Nephron (organoid): ENCODE data around the gene POLR3K.
"Not testable (repeated sequence)": the region's sequence is repeated elsewhere in the genome, so short reads cannot be mapped to it uniquely, and the experiment has no call there.

Source experiments
- H3K27ac Mint-ChIP-seq, 3 experiments: 2 replicates each; pipeline ENCODE4 v1.8.0; 2020; ENCODE audit warnings: mixed read lengths in 3 of 3, mild to moderate bottlenecking in 2 of 3, moderate library complexity in 1 of 3
- H3K27me3 Mint-ChIP-seq: 2 replicates; pipeline ENCODE4 v1.8.0; 2021; ENCODE audit warnings: low read depth, mild to moderate bottlenecking, moderate library complexity, mixed read lengths
- H3K36me3 Mint-ChIP-seq: 2 replicates; pipeline ENCODE4 v1.8.0; 2020; ENCODE audit warnings: low read depth, mixed read lengths
- H3K4me1 Mint-ChIP-seq: 2 replicates; pipeline ENCODE4 v1.8.0; 2020; ENCODE audit warnings: mixed read lengths
- H3K4me3 Mint-ChIP-seq, 3 experiments: 2 replicates each; pipeline ENCODE4 v1.8.0; 2020; ENCODE audit warnings: mild to moderate bottlenecking in 3 of 3, mixed read lengths in 3 of 3, moderate library complexity in 2 of 3
- H3K9me3 Mint-ChIP-seq: 2 replicates; pipeline ENCODE4 v1.8.0; 2020; ENCODE audit warnings: mixed read lengths
- TF ChIP-seq, protein P1 (sequence below), 3 experiments: fragments of 200-600 bp; sonication (generic); IDR thresholded peaks; one replicate each; pipeline ENCODE4 v1.5.0; 2021; ENCODE audit warnings: antibody characterized with exemption in 3 of 3; ENCODE audit not compliant: unreplicated experiment in 3 of 3

POLR3K gene

DNA sequence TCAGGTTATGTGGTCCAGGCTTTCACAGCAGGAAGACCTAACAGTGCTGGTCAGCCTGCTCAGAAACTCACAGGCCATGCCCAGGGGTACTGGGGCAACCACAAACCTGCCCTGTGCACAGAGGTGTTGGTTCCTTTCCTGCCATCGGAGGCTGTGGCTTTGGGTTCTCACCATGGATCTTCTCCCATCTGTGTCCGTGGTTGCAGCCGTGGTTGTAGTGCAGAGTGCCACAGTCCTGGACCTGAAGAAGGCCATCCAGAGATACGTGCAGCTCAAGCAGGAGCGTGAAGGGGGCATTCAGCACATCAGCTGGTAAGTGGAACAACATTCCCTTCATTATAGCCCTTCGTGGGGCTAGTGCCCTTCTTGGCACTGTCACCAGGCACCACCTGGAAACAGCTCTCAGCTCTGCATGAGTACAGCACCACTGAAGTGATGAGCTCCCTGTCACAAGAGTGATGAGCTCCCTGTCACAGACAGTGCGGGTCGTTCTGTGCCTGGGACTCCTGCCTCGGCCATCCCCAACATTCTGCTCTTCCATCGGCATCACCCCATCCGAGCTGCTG is 2.2 kb upstream of the POLR3K start:
- Mint-ChIP-seq H3K4me3 (peak overlapping the region; percentile 90 to 96 (median 94)), H3K4me1 (peaks cover 16% of the 10 kb centered on the region), H3K9me3 (no peaks in the 10 kb centered on the region), H3K27ac (no peak overlapping the region), H3K27me3 (no peaks in the 10 kb centered on the region), H3K36me3 (peaks cover 33% of the 10 kb centered on the region)
- TF ChIP-seq, protein P1, sequence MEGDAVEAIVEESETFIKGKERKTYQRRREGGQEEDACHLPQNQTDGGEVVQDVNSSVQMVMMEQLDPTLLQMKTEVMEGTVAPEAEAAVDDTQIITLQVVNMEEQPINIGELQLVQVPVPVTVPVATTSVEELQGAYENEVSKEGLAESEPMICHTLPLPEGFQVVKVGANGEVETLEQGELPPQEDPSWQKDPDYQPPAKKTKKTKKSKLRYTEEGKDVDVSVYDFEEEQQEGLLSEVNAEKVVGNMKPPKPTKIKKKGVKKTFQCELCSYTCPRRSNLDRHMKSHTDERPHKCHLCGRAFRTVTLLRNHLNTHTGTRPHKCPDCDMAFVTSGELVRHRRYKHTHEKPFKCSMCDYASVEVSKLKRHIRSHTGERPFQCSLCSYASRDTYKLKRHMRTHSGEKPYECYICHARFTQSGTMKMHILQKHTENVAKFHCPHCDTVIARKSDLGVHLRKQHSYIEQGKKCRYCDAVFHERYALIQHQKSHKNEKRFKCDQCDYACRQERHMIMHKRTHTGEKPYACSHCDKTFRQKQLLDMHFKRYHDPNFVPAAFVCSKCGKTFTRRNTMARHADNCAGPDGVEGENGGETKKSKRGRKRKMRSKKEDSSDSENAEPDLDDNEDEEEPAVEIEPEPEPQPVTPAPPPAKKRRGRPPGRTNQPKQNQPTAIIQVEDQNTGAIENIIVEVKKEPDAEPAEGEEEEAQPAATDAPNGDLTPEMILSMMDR (IDR thresholded peaks at IDR 0.05; ENCODE audit: unreplicated experiment in 3 of 3): no peak

DNA sequence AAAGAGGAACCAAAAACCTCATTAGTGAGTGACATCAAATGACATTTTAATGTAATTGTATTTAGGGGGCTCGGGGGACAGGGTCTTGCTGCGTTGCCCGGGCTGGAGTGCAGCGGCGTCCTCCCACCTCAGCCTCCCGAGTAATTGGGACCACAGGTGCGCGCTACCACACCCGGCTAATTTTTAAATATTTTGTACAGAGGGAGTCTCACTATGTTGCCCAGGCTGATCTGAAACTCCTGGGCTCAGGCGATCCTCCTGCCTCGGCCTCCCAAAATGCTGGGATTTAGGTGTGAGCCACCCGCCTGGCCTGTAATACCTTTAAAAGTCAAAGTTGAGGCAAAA is 801 bp upstream of the POLR3K start:
- H3K4me1 Mint-ChIP-seq: peaks cover 16% of the 10 kb centered on the region
- H3K27me3 Mint-ChIP-seq: no peaks in the 10 kb centered on the region
- TF ChIP-seq, protein P1 (IDR thresholded peaks at IDR 0.05; ENCODE audit: unreplicated experiment in 3 of 3): no peak
- peaks cover 33% of the 10 kb centered on the region for H3K36me3 Mint-ChIP-seq
- no peaks in the 10 kb centered on the region for H3K9me3 Mint-ChIP-seq
- H3K27ac Mint-ChIP-seq: no peak overlapping the region
- peak overlapping the region; percentile 90 to 96 (median 94) for H3K4me3 Mint-ChIP-seq

DNA sequence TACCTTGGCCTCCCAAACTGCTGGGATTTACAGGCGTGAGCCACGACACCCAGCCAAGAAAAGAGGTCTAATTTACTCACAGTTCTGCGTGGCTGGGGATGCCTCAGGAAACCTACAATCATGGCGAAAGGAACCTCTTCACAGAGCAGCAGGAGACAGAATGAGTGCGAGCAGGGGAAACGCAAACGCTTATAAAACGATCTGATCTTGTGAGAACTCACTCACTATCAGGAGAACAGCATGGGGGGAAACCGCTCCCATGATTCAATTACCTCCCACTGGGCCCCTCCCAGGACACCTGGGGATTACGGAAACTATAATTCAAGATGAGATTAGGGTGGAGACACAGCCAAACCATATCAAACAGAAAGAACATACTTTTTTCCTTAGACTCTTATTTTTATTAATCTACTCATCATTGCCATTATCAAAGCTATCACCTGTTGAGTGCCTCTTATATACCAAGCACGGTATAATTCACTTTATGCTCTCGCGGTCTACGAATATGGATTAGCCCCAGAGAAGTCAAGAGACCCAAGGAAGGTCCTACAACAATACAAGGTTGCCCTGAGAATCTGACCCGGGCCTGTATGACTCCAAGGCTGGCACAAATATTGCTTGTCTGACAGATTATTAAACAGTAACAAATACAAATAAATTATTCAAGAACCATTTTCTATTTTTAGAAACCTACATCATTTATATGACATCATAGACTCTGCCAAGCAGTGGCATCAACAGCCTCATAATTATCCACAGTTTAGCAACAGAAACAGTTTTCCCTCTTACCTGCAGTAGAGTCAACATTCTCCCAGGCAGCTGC is 2.4 kb downstream of the POLR3K start:
- TF ChIP-seq, protein P1 (IDR thresholded peaks at IDR 0.05; ENCODE audit: unreplicated experiment in 3 of 3): no peak
- Mint-ChIP-seq H3K27ac (no peak overlapping the region), H3K4me1 (peaks cover 16% of the 10 kb centered on the region), H3K27me3 (no peaks in the 10 kb centered on the region), H3K4me3 (peak overlapping the region; percentile 68 to 96 (median 70)), H3K36me3 (peaks cover 37% of the 10 kb centered on the region), H3K9me3 (no peaks in the 10 kb centered on the region)

DNA sequence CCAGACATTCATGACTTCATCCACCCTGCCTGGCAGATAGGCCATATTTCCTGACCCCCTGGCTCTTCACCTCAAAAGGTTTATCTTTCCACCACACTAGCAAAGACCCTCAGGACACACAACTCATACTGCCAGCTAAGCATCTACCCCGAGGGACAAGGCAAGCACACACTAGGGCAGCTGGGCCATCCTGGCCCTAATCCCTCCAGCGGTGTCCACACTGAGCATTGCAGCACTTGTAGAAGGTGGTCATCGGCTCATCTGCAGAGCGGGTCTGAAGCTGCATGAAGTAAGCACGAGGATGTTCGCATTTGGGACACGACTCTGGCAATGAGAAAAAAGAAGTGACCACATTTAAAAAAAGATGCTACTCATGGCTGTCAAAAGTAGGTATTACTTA is 6.2 kb downstream of the POLR3K start:
- peaks cover 9% of the 10 kb centered on the region for H3K4me1 Mint-ChIP-seq
- H3K9me3 Mint-ChIP-seq: no peaks in the 10 kb centered on the region
- no peak overlapping the region for H3K27ac Mint-ChIP-seq
- H3K27me3 Mint-ChIP-seq: no peaks in the 10 kb centered on the region
- TF ChIP-seq, protein P1 (IDR thresholded peaks at IDR 0.05; ENCODE audit: unreplicated experiment in 3 of 3): no peak
- H3K36me3 Mint-ChIP-seq: peaks cover 67% of the 10 kb centered on the region
- H3K4me3 Mint-ChIP-seq: no peak overlapping the region

DNA sequence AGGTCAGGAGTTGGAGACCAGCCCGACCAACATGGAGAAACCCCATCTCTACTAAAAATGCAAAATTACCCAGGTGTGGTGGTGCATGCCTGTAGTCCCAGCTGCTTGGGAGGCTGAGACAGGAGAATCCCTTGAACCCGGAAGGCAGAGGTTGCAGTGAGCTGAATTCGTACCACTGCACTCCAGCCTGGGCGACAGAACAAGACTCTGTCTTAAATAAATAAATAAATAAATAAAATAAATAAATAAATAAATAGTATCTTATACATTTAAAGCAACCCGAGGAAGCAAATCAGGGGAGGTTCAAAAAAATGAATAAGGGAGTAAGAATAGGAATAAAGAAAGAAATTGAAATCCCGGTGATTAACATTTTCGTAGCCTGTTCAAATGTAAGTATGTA is 6.9 kb downstream of the POLR3K start:
- not testable (repeated sequence) for H3K4me3 Mint-ChIP-seq, H3K4me1 Mint-ChIP-seq, H3K27ac Mint-ChIP-seq, H3K9me3 Mint-ChIP-seq, H3K27me3 Mint-ChIP-seq
- peaks cover 74% of the 10 kb centered on the region for H3K36me3 Mint-ChIP-seq

DNA sequence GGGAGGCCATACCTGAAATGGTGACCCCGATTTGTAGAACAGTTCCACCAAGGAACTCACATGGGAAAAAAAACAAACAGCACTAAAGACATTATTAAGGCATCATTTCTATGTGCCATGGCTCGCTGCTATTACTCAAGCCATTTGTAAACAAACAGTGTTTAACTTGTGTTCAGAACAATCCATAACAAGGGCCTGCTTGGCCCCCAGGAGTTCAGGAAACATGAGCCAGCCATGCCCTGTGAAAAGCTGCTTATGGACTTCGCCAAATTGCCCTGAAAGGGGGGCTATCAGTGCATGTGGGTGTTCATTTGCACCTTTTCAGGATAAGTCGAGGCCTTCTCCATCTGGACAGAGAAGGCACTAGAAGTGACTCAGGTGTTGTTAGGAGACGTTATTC is 8.0 kb downstream of the POLR3K start:
- TF ChIP-seq, protein P1 (IDR thresholded peaks at IDR 0.05; ENCODE audit: unreplicated experiment in 3 of 3): no peak
- H3K9me3 Mint-ChIP-seq: no peaks in the 10 kb centered on the region
- peaks cover 66% of the 10 kb centered on the region for H3K36me3 Mint-ChIP-seq
- H3K4me3 Mint-ChIP-seq: no peak overlapping the region
- no peaks in the 10 kb centered on the region for H3K27me3 Mint-ChIP-seq
- no peaks in the 10 kb centered on the region for H3K4me1 Mint-ChIP-seq
- H3K27ac Mint-ChIP-seq: no peak overlapping the region
